IMR-90 (cell line): ENCODE results near the gene OR6S1. TPM values are rescaled to one million over a fixed set of nuclear protein-coding genes. Genes with fewer than 3 reads are reported as not detected.

Experiments
- ATAC-seq: fragments of 200-7000 bp; cut with Tn5 transposase; 2 replicates; pipeline ENCODE4 v1.9.1; 2020; ENCODE audit warnings: low read depth, mild to moderate bottlenecking, moderate library complexity
- BruUV-seq: library from RNA; stranded (reverse); fragments of 400-500 nt; replicated peaks from 2 replicates; lab custom pipeline; 2021; lab: Mats Ljungman, UMichigan
- CTCF ChIA-PET: fragments of 300-600 bp; formaldehyde crosslinking; extraction: SDS; loops from one replicate; lab custom pipeline; 2021; ENCODE audit warnings: antibody characterized with exemption; lab: Yijun Ruan, JAX
- POLR2A ChIA-PET: fragments of 300-600 bp; sonication (Branson Sonifier 250); formaldehyde crosslinking; loops from one replicate; lab custom pipeline; 2022; ENCODE audit warnings: antibody characterized with exemption; ENCODE audit not compliant: unreplicated experiment; lab: Charles Lee
- DNase-seq: peaks from one replicate; pipeline ENCODE4 v3.0.0; 2013
- H2AFZ ChIP-seq: replicated peaks from 2 replicates; pipeline ENCODE3; 2013; ENCODE audit warnings: low read length, mild to moderate bottlenecking; ENCODE audit not compliant: poor library complexity
- H2AK5ac ChIP-seq: 2 replicates; pipeline ENCODE4 v1.6.1; 2013; ENCODE audit warnings: low read depth, low read length, inconsistent platforms
- H2AK9ac ChIP-seq: replicated peaks from 2 replicates; pipeline ENCODE3; 2013; ENCODE audit warnings: mild to moderate bottlenecking, low read depth, low read length, moderate library complexity; ENCODE audit not compliant: poor library complexity
- H2BK120ac ChIP-seq: 2 replicates; pipeline ENCODE4 v1.6.1; 2013; ENCODE audit warnings: low read depth, low read length, inconsistent platforms
- H2BK15ac ChIP-seq: 3 replicates; pipeline ENCODE4 v1.6.1; 2013; ENCODE audit warnings: low read depth, low read length, inconsistent platforms
- H2BK20ac ChIP-seq: 2 replicates; pipeline ENCODE4 v1.6.1; 2013; ENCODE audit warnings: low read depth, mild to moderate bottlenecking, inconsistent platforms, low read length, moderate library complexity
- H2BK5ac ChIP-seq: 2 replicates; pipeline ENCODE4 v1.6.1; 2013; ENCODE audit warnings: mild to moderate bottlenecking, low read depth, low read length, inconsistent platforms; ENCODE audit not compliant: poor library complexity, severe bottlenecking
- H3K14ac ChIP-seq: replicated peaks from 2 replicates; pipeline ENCODE4 v1.6.1; 2013; ENCODE audit warnings: low read depth, low read length, inconsistent platforms
- H3K18ac ChIP-seq: 2 replicates; pipeline ENCODE4 v1.6.1; 2013; ENCODE audit warnings: low read depth, low read length, control low read depth
- H3K23ac ChIP-seq: 2 replicates; pipeline ENCODE4 v1.6.1; 2013; ENCODE audit warnings: low read depth, low read length, inconsistent platforms
- H3K27ac ChIP-seq: 2 replicates; pipeline ENCODE4 v1.5.1; 2013; ENCODE audit warnings: mild to moderate bottlenecking, control low read depth, low read length; ENCODE audit not compliant: insufficient read depth
- H3K27me3 ChIP-seq: 2 replicates; pipeline ENCODE4 v1.6.1; 2013; ENCODE audit warnings: low read length; ENCODE audit not compliant: control insufficient read depth, insufficient read depth
- H3K36me3 ChIP-seq: 2 replicates; pipeline ENCODE4 v1.6.1; 2013; ENCODE audit warnings: low read length, mixed read lengths; ENCODE audit not compliant: control insufficient read depth, insufficient read depth
- H3K4ac ChIP-seq: 2 replicates; pipeline ENCODE4 v1.6.1; 2013; ENCODE audit warnings: low read depth, low read length, inconsistent platforms
- H3K4me1 ChIP-seq: 2 replicates; pipeline ENCODE4 v1.6.1; 2013; ENCODE audit warnings: low read length, mixed read lengths; ENCODE audit not compliant: control insufficient read depth, insufficient read depth
- H3K4me2 ChIP-seq: 2 replicates; pipeline ENCODE4 v1.6.1; 2013; ENCODE audit warnings: low read depth, mild to moderate bottlenecking, control low read depth, low read length, moderate library complexity
- H3K4me3 ChIP-seq: 2 replicates; pipeline ENCODE4 v1.5.1; 2013; ENCODE audit warnings: low read depth, mild to moderate bottlenecking, control low read depth, low read length, moderate library complexity; ENCODE audit not compliant: insufficient read depth
- H3K56ac ChIP-seq: 2 replicates; pipeline ENCODE4 v1.6.1; 2013; ENCODE audit warnings: low read length, inconsistent platforms; ENCODE audit not compliant: insufficient read depth; ENCODE audit errors: extremely low read depth
- H3K79me1 ChIP-seq, 2 experiments: 2 replicates each; pipeline ENCODE4 v1.6.1; 2013; ENCODE audit warnings: low read length in 2 of 2, inconsistent platforms in 1 of 2, low read depth in 1 of 2
- H3K9ac ChIP-seq: 2 replicates; pipeline ENCODE4 v1.6.1; 2013; ENCODE audit warnings: low read depth, low read length, control low read depth
- H3K9me1 ChIP-seq: 2 replicates; pipeline ENCODE4 v1.6.1; 2013; ENCODE audit warnings: low read length, inconsistent platforms; ENCODE audit not compliant: insufficient read depth
- H3K9me3 ChIP-seq: 2 replicates; pipeline ENCODE4 v1.6.1; 2013; ENCODE audit warnings: low read length; ENCODE audit not compliant: control insufficient read depth, insufficient read depth
- H4K20me1 ChIP-seq: 2 replicates; pipeline ENCODE4 v1.6.1; 2013; ENCODE audit warnings: low read length, inconsistent platforms; ENCODE audit not compliant: insufficient read depth
- H4K5ac ChIP-seq: 2 replicates; pipeline ENCODE4 v1.6.1; 2013; ENCODE audit warnings: mild to moderate bottlenecking, low read depth, low read length, control low read depth
- H4K8ac ChIP-seq, 2 experiments: 2 replicates each; pipeline ENCODE4 v1.6.1; 2013; ENCODE audit warnings: low read depth in 2 of 2, low read length in 2 of 2, control low read depth in 1 of 2, inconsistent platforms in 1 of 2
- H4K91ac ChIP-seq: 2 replicates; pipeline ENCODE4 v1.6.1; 2013; ENCODE audit warnings: low read depth, low read length, inconsistent platforms; ENCODE audit not compliant: insufficient read depth
- BHLHE40 ChIP-seq: fragments of 150-350 bp; IDR thresholded peaks from 2 replicates; pipeline ENCODE4 v1.6.1; 2016; ENCODE audit warnings: mild to moderate bottlenecking, low read depth, low read length
- CEBPB ChIP-seq: IDR thresholded peaks from 2 replicates; pipeline ENCODE4 v1.6.1; 2012; ENCODE audit warnings: low read depth, low read length, improper control_type of control experiment
- CHD1 ChIP-seq: IDR thresholded peaks from 2 replicates; pipeline ENCODE4 v1.6.1; 2012; ENCODE audit warnings: low read depth, low read length, improper control_type of control experiment
- FOS ChIP-seq: fragments of 150-350 bp; IDR thresholded peaks from 2 replicates; pipeline ENCODE4 v1.6.1; 2016; ENCODE audit warnings: low read depth, low read length
- MAFK ChIP-seq: IDR thresholded peaks from 2 replicates; pipeline ENCODE4 v1.6.1; 2012; ENCODE audit warnings: low read depth, low read length, improper control_type of control experiment
- MAZ ChIP-seq: IDR thresholded peaks from 2 replicates; pipeline ENCODE4 v1.6.1; 2012; ENCODE audit warnings: low read depth, mild to moderate bottlenecking, low read length, improper control_type of control experiment, moderate library complexity, borderline replicate concordance
- MXI1 ChIP-seq: IDR thresholded peaks from 2 replicates; pipeline ENCODE4 v1.6.1; 2012; ENCODE audit warnings: low read depth, mild to moderate bottlenecking, low read length, moderate library complexity, borderline replicate concordance
- NFE2L2 ChIP-seq: fragments of 150-350 bp; IDR thresholded peaks from 2 replicates; pipeline ENCODE4 v1.6.1; 2016; ENCODE audit warnings: low read depth, mild to moderate bottlenecking, low read length
- POLR2A ChIP-seq: IDR thresholded peaks from 2 replicates; pipeline ENCODE4 v1.6.1; 2012; ENCODE audit warnings: mild to moderate bottlenecking, low read depth, low read length
- RAD21 ChIP-seq: IDR thresholded peaks from 2 replicates; pipeline ENCODE4 v1.6.1; 2012; ENCODE audit warnings: low read length, improper control_type of control experiment
- RCOR1 ChIP-seq: IDR thresholded peaks from 2 replicates; pipeline ENCODE4 v1.6.1; 2012; ENCODE audit warnings: mild to moderate bottlenecking, low read length, improper control_type of control experiment; ENCODE audit not compliant: insufficient replicate concordance
- RFX5 ChIP-seq: IDR thresholded peaks from 2 replicates; pipeline ENCODE4 v1.8.0; 2012; ENCODE audit warnings: low read depth, mild to moderate bottlenecking, low read length, moderate library complexity
- SMC3 ChIP-seq: fragments of 150-350 bp; IDR thresholded peaks from 2 replicates; pipeline ENCODE4 v1.6.1; 2016; ENCODE audit warnings: low read depth, mild to moderate bottlenecking, antibody characterized with exemption, low read length, moderate library complexity
- WGBS, 2 experiments: methylation state at CpG; one replicate each; pipeline versions ENCODE4 v1.1.5 to v1.1.7; 2013; ENCODE audit warnings: missing lambda C conversion rate in 2 of 2; ENCODE audit not compliant: insufficient read length in 1 of 2; ENCODE audit errors: extremely low coverage in 2 of 2; 5-methylcytosine and 5-hydroxymethylcytosine counted together
- dilution Hi-C: fragments of 300-500 bp; cut with HindIII; formaldehyde crosslinking; loops from one replicate; pipeline ENCODE4 v1.14.3; 2018; ENCODE audit warnings: low sequenced_read_pairs; ENCODE audit not compliant: unreplicated experiment
- in situ Hi-C: fragments of 300-500 bp; cut with MboI; formaldehyde crosslinking; loops from 3 replicates; pipeline ENCODE4 v1.14.3; 2019; ENCODE audit warnings: low sequenced_read_pairs, inconsistent platforms, mixed read lengths
- intact Hi-C: fragments of 100-400 bp; cut with micrococcal nuclease; formaldehyde crosslinking; loops from 2 replicates; pipeline ENCODE4 v1.10.0; 2022
- polyA plus RNA-seq, 3 experiments: library from polyadenylated mRNA; depleted of rRNA; stranded (reverse); fragments of >200 nt; gene quantifications; 2 replicates each; pipeline ENCODE4 v1.2.3, GENCODE V29; 2012; ENCODE audit warnings: low replicate concordance in 1 of 3
- total RNA-seq: library from RNA; depleted of rRNA; stranded (reverse); fragments of >200 nt; gene quantifications from 2 replicates; pipeline ENCODE4 v1.2.3, GENCODE V29; 2012
- TF ChIP-seq, protein P1 (sequence below): fragments of 150-350 bp; IDR thresholded peaks from 2 replicates; pipeline ENCODE4 v1.6.1; 2016; ENCODE audit warnings: low read depth, mild to moderate bottlenecking, low read length, moderate library complexity, borderline replicate concordance
- TF ChIP-seq, protein P2 (sequence below): conservative IDR thresholded peaks from 2 replicates; pipeline ENCODE4 v1.5.1; 2012; ENCODE audit warnings: mild to moderate bottlenecking, low read depth, low read length, improper control_type of control experiment
- TF ChIP-seq, protein P3 (sequence below): fragments of 150-350 bp; IDR thresholded peaks from 2 replicates; pipeline ENCODE4 v1.6.1; 2017; ENCODE audit warnings: mild to moderate bottlenecking, antibody characterized with exemption, low read length, low read depth

The OR6S1 gene
- total and polyA plus RNA-seq, 2 of the 4 experiments (the other 2 are of a cell fraction) = not detected

DNA sequence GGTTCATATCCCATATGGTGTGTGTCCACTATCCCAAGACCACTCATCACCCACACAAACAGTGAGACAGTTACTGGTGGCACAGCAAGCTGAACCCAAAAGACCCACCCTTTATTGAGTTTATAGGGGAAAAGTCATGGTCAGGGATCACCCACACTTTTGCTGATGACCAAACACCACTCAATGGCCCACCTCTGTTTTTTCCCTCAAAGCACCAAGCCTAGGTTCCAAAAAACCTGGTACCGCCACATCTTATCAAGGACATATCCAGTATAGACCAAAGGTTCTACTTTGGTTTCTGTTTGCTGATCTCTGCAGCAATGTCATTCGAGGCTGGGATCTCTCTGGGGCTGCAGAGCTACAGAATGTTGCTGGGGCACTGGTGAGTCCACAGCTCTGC lies 19.7 kb upstream of the OR6S1 start:
- Histone ChIP-seq H3K18ac (no peak overlapping the region), H2AK9ac (no peak overlapping the region), H3K4me2 (no peak overlapping the region), H3K23ac (no peak overlapping the region), H3K27ac (no peak overlapping the region), H3K56ac (no peak overlapping the region), H3K9ac (no peak overlapping the region), H4K5ac (no peak overlapping the region), H3K4ac (no peak overlapping the region), H3K79me1 (no peaks in the 10 kb centered on the region), H3K4me3 (no peak overlapping the region), H4K91ac (no peak overlapping the region), H4K8ac (no peak overlapping the region), H2AFZ (no peak overlapping the region), H2BK15ac (no peak overlapping the region), H3K9me1 (no peaks in the 10 kb centered on the region), H2BK5ac (no peak overlapping the region), H3K27me3 (peaks cover 16% of the 10 kb centered on the region), H3K36me3 (no peaks in the 10 kb centered on the region), H2BK20ac (no peak overlapping the region), H3K4me1 (no peaks in the 10 kb centered on the region), H3K9me3 (no peaks in the 10 kb centered on the region), H2AK5ac (no peak overlapping the region), H2BK120ac (no peak overlapping the region), H4K20me1 (no peaks in the 10 kb centered on the region), H3K14ac (no peak overlapping the region)
- DNase-seq = no peak
- BruUV-seq = no TSS peak
- ChIA-PET CTCF (no interaction called here), POLR2A (no interaction called here)
- intact Hi-C loops = no loop called here
- no peak for ATAC-seq
- dilution Hi-C loops = loop anchor here (25.0 kb wide), 1 partner anchor 124 kb away; no protein-coding TSS in a partner anchor
- in situ Hi-C loops = no loop called here
- TF ChIP-seq MAFK (no peak), SMC3 (no peak), CEBPB (no peak), RFX5 (no peak), CHD1 (no peak), FOS (no peak), RCOR1 (no peak), NFE2L2 (no peak), POLR2A (no peak), MAZ (no peak), RAD21 (no peak), BHLHE40 (no peak), MXI1 (no peak)
- TF ChIP-seq, protein P1, sequence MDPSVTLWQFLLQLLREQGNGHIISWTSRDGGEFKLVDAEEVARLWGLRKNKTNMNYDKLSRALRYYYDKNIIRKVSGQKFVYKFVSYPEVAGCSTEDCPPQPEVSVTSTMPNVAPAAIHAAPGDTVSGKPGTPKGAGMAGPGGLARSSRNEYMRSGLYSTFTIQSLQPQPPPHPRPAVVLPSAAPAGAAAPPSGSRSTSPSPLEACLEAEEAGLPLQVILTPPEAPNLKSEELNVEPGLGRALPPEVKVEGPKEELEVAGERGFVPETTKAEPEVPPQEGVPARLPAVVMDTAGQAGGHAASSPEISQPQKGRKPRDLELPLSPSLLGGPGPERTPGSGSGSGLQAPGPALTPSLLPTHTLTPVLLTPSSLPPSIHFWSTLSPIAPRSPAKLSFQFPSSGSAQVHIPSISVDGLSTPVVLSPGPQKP = no peak
- TF ChIP-seq, protein P2, sequence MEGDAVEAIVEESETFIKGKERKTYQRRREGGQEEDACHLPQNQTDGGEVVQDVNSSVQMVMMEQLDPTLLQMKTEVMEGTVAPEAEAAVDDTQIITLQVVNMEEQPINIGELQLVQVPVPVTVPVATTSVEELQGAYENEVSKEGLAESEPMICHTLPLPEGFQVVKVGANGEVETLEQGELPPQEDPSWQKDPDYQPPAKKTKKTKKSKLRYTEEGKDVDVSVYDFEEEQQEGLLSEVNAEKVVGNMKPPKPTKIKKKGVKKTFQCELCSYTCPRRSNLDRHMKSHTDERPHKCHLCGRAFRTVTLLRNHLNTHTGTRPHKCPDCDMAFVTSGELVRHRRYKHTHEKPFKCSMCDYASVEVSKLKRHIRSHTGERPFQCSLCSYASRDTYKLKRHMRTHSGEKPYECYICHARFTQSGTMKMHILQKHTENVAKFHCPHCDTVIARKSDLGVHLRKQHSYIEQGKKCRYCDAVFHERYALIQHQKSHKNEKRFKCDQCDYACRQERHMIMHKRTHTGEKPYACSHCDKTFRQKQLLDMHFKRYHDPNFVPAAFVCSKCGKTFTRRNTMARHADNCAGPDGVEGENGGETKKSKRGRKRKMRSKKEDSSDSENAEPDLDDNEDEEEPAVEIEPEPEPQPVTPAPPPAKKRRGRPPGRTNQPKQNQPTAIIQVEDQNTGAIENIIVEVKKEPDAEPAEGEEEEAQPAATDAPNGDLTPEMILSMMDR = no peak
- TF ChIP-seq, protein P3, sequence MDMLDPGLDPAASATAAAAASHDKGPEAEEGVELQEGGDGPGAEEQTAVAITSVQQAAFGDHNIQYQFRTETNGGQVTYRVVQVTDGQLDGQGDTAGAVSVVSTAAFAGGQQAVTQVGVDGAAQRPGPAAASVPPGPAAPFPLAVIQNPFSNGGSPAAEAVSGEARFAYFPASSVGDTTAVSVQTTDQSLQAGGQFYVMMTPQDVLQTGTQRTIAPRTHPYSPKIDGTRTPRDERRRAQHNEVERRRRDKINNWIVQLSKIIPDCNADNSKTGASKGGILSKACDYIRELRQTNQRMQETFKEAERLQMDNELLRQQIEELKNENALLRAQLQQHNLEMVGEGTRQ = no peak
- no CpG with 5 or more reads among the region's 2 CpGs for WGBS, 2 experiments
